Measurements from ENCODE around the gene SYNGR3. TPM values are rescaled to one million over a fixed set of nuclear protein-coding genes. Genes with fewer than 3 reads are reported as not detected.
A peak's percentile ranks its signal among the peaks of the same experiment; 100 is the strongest.

The SYNGR3 gene
- total RNA-seq, 6 donors from 2014 or later = 0.15 to 1.4 (median 0.34) TPM; not detected in 2

DNA sequence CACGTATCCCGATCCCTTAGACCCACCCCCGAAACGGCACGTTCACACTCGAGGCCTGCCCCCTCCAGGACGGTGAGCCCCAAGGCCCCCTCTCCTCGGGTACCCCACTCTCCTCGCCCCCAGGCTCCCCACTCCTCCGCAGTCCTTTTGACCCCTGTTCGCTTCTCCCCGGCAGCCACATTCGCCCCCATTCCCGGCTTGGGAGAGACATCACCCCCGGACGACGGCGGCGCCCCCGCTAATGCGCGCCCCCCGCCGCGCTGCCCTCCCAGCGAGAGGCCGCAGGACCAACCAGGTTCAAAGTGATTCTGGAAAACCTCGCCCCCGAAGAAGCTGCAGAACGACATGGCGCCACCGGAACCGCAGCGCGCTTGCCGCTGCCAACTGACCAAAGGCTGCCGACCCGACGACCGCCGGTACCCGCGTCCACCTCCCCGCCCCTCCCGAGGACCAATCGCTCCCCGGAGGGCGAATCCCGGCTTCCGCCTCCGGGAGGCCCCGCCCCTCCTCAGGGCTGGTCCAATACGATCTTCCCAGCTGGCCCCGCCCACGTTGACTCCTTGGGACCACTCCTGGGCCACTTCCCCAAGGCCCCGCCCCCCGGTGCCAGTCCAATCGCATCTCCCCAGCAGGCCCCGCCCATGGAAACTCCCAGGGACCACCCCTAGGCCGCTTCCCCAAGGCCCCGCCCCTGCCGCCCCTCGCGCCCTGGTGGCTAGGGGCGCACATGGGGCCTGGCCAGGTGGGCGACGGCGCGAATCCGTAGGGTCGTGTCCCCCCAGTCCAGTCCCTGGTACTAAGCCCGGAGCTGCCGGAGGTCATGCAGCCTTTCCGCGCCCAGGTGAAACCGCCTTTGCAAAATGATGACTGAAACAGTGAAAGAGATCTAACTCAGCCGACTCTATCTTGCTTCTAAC lies 46.7 kb upstream of the SYNGR3 start, which contains the start of gene MSRB1:
MSRB1 (minus strand) TSS at position 390 of the 917 bp plus-strand sequence; CDS start at position 347, 43 bp downstream.
- peak within 1 kb of the TSS; percentile 77 to 96 (median 91) for H3K4me3 ChIP-seq
- 2 to 4% methylated on average over 45 to 49 of the region's 77 CpGs for WGBS, 2 donors
- peak within 1 kb of the TSS; percentile 80 to 96 (median 88) for H3K27ac ChIP-seq
- H3K27me3 ChIP-seq = no peaks in the 10 kb centered on the region
- H3K9me3 ChIP-seq = no peaks in the 10 kb centered on the region
- peak; percentile 43 to 95 (median 68) for TF ChIP-seq POLR2A (IDR thresholded peaks at IDR 0.05)
- TF ChIP-seq, protein P1, sequence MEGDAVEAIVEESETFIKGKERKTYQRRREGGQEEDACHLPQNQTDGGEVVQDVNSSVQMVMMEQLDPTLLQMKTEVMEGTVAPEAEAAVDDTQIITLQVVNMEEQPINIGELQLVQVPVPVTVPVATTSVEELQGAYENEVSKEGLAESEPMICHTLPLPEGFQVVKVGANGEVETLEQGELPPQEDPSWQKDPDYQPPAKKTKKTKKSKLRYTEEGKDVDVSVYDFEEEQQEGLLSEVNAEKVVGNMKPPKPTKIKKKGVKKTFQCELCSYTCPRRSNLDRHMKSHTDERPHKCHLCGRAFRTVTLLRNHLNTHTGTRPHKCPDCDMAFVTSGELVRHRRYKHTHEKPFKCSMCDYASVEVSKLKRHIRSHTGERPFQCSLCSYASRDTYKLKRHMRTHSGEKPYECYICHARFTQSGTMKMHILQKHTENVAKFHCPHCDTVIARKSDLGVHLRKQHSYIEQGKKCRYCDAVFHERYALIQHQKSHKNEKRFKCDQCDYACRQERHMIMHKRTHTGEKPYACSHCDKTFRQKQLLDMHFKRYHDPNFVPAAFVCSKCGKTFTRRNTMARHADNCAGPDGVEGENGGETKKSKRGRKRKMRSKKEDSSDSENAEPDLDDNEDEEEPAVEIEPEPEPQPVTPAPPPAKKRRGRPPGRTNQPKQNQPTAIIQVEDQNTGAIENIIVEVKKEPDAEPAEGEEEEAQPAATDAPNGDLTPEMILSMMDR (IDR thresholded peaks at IDR 0.05) = peak in 2 of 6 experiments; percentile 12 to 16
- TF ChIP-seq EP300 (IDR thresholded peaks at IDR 0.05) = no peak
- TF ChIP-seq POLR2AphosphoS5 (IDR thresholded peaks at IDR 0.05) = peak; percentile 84 to 95
- H3K4me1 ChIP-seq = peaks cover 13 to 23% (median 16%) of the 10 kb centered on the region in 4 donors
- DNase-seq (peak; percentile 98 to 100), ATAC-seq (ENCODE audit: low FRiP score in 2 of 2) (peak; percentile 98)
- peaks cover 3 to 31% (median 29%) of the 10 kb centered on the region in 4 donors for H3K36me3 ChIP-seq

DNA sequence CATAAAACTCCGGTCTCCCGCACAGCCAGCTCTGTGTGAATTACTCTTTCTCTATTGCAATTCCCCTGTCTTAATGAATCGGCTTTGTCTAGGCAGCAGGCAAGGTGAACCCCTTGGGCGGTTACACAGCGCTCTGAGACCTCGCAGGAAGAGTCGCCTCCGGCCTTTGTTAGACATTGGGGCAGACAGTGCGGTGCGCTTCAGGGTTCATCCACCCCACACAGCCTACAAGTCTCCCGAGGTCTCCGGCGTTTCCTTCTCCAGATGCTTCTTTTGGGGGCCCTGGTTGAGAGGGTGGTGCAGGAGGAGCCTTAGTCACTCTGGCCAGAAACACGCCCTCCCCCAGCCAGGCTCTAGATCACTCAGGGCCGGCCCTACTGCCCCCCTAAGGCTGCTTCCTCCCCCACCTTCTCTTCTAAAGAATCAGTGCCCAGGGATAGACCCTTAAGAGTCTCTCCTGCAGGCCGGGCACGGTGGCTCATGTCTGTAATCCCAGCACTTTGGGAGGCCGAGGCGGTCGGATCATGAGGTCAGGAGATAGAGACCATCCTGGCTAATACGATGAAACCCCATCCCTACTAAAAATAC lies 45.1 kb upstream of the SYNGR3 start:
- WGBS, 2 donors = 92% methylated on average over 21 of the region's 21 CpGs
- no peak for ATAC-seq (ENCODE audit: low FRiP score in 2 of 2)

DNA sequence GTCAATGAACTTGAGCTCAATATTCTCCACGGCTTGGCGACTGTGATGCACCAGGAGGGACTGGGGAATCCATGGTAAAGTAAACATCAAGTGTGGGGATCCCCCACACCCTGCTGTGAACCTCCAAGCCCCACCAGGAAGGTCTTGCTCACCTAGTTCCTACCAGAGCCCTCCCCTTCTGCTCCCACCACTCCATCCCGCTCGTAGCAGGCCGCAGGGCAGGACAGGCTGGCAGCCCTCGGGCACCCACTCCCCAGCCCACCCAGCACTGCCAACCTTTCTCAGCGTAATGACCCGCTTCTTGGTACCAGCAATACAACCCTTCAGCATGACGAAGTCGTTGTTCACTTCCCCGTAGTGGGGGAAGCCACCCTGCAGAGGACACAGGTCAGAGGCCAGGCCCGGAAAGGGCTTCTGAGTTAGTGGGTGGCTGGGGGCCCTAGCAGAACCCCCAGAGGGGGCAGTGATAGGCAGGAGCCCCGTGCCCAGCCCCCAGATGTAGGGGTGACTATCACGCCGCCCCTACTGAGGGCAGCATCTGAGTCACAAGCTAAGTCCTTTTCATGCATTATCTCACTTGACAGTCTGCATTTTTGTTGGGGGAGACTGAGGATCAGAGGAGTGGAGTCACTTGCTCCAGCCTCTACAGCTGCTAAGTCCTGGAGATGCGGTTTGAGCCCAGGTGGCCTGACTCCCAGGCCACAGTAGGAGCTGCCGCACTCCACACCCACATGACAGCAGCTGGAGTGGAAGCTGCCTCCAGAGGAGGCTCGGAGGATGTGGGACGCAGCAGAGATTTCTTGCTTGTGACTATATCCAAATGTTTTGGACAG lies 44.0 kb upstream of the SYNGR3 start:
- Histone ChIP-seq H3K9me3 (no peaks in the 10 kb centered on the region), H3K4me1 (peaks cover 13 to 23% (median 14%) of the 10 kb centered on the region in 4 donors), H3K27me3 (no peaks in the 10 kb centered on the region), H3K36me3 (peaks cover 0 to 4% (median 3%) of the 10 kb centered on the region in 4 donors), H3K27ac (no peak overlapping the region), H3K4me3 (no peak overlapping the region)
- no peak for ATAC-seq (ENCODE audit: low FRiP score in 2 of 2)
- TF ChIP-seq POLR2A (IDR thresholded peaks at IDR 0.05) (no peak), EP300 (IDR thresholded peaks at IDR 0.05) (no peak)
- DNase-seq = no peak
- WGBS, 2 donors = 85 to 90% methylated on average over 15 to 19 of the region's 19 CpGs

More for the DNA sequence above, 45.1 kb upstream of the SYNGR3 start:
- TF ChIP-seq, protein P1 (IDR thresholded peaks at IDR 0.05) = no peak
- TF ChIP-seq EP300 (IDR thresholded peaks at IDR 0.05) = no peak
- TF ChIP-seq POLR2AphosphoS5 (IDR thresholded peaks at IDR 0.05) = no peak
- TF ChIP-seq POLR2A (IDR thresholded peaks at IDR 0.05) = no peak
- no peak overlapping the region for H3K27ac ChIP-seq
- peaks cover 0 to 15% (median 13%) of the 10 kb centered on the region in 4 donors for H3K36me3 ChIP-seq
- DNase-seq = no peak
- H3K4me1 ChIP-seq = peaks cover 13 to 23% (median 14%) of the 10 kb centered on the region in 4 donors
- no peaks in the 10 kb centered on the region for H3K27me3 ChIP-seq
- H3K4me3 ChIP-seq = no peak overlapping the region
- H3K9me3 ChIP-seq = no peaks in the 10 kb centered on the region

DNA sequence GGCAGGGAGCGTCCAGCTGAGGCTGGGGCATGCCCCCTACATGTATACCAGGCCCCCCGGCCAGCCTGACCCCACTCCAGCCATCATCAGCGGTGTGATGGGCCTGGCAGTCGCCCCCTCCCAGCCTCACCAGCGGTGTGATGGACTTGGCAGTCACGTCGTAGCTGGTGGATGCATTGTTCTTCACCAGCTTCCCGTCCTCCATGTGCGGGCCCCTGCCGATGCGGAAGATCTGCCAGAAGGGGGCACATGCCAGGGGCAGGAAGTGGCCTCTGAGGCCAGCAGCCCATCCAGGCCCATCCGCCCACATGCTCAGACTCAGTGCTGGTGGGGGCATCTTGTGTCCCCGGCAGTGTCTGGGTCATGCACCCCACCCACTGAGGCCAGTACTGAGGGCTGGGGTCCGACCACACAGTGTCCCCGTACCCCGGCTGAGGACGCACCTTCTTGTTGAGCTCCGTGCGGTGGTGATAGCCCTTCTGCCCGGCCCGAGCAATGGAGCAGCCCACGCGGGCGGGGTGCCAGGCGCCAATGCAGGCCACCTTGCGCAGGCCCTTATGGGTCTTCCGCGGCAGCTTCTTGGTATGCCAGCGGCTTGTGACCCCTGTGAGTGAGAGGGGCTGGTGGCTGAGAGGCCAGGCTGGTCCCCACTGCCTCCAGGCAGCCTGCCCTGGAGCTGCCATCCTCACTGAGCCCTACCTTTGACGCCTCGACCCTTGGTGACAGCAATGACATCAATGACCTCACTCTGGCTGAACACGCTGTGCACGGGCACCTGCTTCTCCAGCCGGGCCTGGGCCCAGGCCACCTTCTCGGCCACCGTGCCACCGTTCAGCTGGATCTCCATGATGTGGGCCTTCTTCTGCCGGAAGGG lies 43.0 kb upstream of the SYNGR3 start:
- ATAC-seq (ENCODE audit: low FRiP score in 2 of 2) = no peak
- peak in 1 of 2 donors; percentile 83 for DNase-seq
- Histone ChIP-seq H3K36me3 (no peaks in the 10 kb centered on the region), H3K27ac (no peak overlapping the region), H3K4me3 (no peak overlapping the region), H3K4me1 (peaks cover 8 to 21% (median 10%) of the 10 kb centered on the region in 4 donors), H3K27me3 (no peaks in the 10 kb centered on the region), H3K9me3 (no peaks in the 10 kb centered on the region)
- TF ChIP-seq EP300 (IDR thresholded peaks at IDR 0.05) = no peak
- no peak for TF ChIP-seq POLR2A (IDR thresholded peaks at IDR 0.05)
- TF ChIP-seq, protein P1 (IDR thresholded peaks at IDR 0.05) = no peak
- no peak for TF ChIP-seq POLR2AphosphoS5 (IDR thresholded peaks at IDR 0.05)
- 60 to 83% methylated on average over 1 to 38 of the region's 38 CpGs for WGBS, 2 donors
